DMS53 treated with DMSO at 0.1 percent for 48 hours (cell line): ENCODE data around the gene TM4SF18.

Source experiments
- DNase-seq: peaks from one replicate; lab custom pipeline; 2025; ENCODE audit not compliant: unreplicated experiment; lab: John Stamatoyannopoulos, UW

TM4SF18 gene

GRCh38 chr3:149291178-149291577, 42.3 kb downstream of the TM4SF18 start:
- no peak for DNase-seq

- no peak for DNase-seq
Observed at GRCh38 chr3:149288655-149289054, 44.8 kb downstream of the TM4SF18 start.

- DNase-seq = no peak
Observed at GRCh38 chr3:149284034-149284433, 49.4 kb downstream of the TM4SF18 start.

- no peak for DNase-seq
Observed at GRCh38 chr3:149283401-149283800, 50.0 kb downstream of the TM4SF18 start.

- DNase-seq = no peak
Observed at GRCh38 chr3:149282836-149283235, 50.6 kb downstream of the TM4SF18 start.

GRCh38 chr3:149282322-149282721, 51.1 kb downstream of the TM4SF18 start:
- DNase-seq = no peak

- DNase-seq = no peak
Observed at GRCh38 chr3:149280671-149281349, 52.6 kb downstream of the TM4SF18 start.

GRCh38 chr3:149278911-149279310, 54.5 kb downstream of the TM4SF18 start:
- no peak for DNase-seq

- peak; percentile 77 for DNase-seq
Observed at GRCh38 chr3:149277331-149277813, 56.1 kb downstream of the TM4SF18 start.

GRCh38 chr3:149276619-149277018, 56.8 kb downstream of the TM4SF18 start:
- DNase-seq = no peak

- no peak for DNase-seq
Observed at GRCh38 chr3:149274220-149274619, 59.2 kb downstream of the TM4SF18 start.

GRCh38 chr3:149273096-149273751, 60.2 kb downstream of the TM4SF18 start:
- peak; percentile 65 for DNase-seq

GRCh38 chr3:149271669-149272068, 61.8 kb downstream of the TM4SF18 start:
- no peak for DNase-seq

GRCh38 chr3:149270180-149270579, 63.3 kb downstream of the TM4SF18 start:
- no peak for DNase-seq

- DNase-seq = no peak
Observed at GRCh38 chr3:149269687-149270086, 63.7 kb downstream of the TM4SF18 start.
